ENCODE results near the gene ALPP.

- TF ChIP-seq POLR2AphosphoS5 (IDR thresholded peaks at IDR 0.05; ENCODE audit: low read depth), result no peak
- TF ChIP-seq CTCF (IDR thresholded peaks at IDR 0.05; ENCODE audit: insufficient read depth, low read length), result no peak
- TF ChIP-seq, protein P1, sequence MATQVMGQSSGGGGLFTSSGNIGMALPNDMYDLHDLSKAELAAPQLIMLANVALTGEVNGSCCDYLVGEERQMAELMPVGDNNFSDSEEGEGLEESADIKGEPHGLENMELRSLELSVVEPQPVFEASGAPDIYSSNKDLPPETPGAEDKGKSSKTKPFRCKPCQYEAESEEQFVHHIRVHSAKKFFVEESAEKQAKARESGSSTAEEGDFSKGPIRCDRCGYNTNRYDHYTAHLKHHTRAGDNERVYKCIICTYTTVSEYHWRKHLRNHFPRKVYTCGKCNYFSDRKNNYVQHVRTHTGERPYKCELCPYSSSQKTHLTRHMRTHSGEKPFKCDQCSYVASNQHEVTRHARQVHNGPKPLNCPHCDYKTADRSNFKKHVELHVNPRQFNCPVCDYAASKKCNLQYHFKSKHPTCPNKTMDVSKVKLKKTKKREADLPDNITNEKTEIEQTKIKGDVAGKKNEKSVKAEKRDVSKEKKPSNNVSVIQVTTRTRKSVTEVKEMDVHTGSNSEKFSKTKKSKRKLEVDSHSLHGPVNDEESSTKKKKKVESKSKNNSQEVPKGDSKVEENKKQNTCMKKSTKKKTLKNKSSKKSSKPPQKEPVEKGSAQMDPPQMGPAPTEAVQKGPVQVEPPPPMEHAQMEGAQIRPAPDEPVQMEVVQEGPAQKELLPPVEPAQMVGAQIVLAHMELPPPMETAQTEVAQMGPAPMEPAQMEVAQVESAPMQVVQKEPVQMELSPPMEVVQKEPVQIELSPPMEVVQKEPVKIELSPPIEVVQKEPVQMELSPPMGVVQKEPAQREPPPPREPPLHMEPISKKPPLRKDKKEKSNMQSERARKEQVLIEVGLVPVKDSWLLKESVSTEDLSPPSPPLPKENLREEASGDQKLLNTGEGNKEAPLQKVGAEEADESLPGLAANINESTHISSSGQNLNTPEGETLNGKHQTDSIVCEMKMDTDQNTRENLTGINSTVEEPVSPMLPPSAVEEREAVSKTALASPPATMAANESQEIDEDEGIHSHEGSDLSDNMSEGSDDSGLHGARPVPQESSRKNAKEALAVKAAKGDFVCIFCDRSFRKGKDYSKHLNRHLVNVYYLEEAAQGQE (IDR thresholded peaks at IDR 0.05; ENCODE audit: insufficient replicate concordance, low read depth), result no peak
- no peak for TF ChIP-seq SPI1 (IDR thresholded peaks at IDR 0.05; ENCODE audit: borderline replicate concordance, low read depth)
These were observed 28.5 kb upstream of the ALPP start for GRCh38 chr2:232349946-232350635.

Data from HL-60 (cell line).